ENCODE results near the gene SPIN2A.
"Not testable (repeated sequence)": the region's sequence is repeated elsewhere in the genome, so short reads cannot be mapped to it uniquely, and the experiment has no call there.

Gene SPIN2A

GRCh38 chrX:57137073-57137472 is at the start of gene SPIN2A:
SPIN2A (minus strand) TSS chrX:57137397; CDS start chrX:57136597, 800 bp downstream.
- DNase-seq: not testable (repeated sequence)

DNA sequence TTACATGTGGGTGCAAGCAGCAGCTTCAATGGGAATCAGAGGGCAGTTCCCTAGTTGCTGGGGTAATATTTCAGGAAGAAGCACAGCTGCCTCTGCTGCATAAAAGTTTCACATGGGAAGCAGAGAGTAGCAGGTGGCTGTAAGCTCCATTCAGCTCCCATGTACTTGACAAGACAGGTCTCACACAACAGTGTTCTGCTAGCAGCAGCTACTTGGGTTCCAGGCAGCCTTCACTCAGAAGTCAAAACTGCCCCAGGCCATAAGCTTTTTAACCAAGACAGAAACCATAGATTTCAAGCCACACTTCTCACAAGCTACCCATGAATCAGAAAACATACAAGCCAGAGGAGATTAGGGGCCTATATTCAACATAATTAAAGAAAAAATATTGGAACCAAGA is 41.4 kb upstream of the SPIN2A start:
- DNase-seq: no peak

DNA sequence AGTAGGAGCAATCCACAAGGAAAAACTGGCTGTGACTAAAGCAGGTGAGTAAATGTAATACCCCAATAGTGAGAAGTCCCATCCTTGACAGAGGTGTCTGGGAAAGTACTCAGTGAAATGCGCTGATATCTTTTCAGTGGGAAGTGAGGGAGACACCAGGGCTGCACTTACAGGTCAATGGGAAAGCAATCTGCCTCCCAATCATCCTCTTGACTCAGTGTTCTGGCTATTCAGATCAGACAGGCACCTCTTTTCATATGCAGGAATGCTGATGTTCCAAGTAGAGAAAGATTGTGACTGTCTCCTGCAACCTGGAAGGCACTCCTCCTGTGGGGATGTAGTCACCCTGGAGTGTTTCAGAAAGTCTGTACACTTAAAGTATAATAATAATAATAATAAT is 39.9 kb upstream of the SPIN2A start:
- no peak for DNase-seq

DNA sequence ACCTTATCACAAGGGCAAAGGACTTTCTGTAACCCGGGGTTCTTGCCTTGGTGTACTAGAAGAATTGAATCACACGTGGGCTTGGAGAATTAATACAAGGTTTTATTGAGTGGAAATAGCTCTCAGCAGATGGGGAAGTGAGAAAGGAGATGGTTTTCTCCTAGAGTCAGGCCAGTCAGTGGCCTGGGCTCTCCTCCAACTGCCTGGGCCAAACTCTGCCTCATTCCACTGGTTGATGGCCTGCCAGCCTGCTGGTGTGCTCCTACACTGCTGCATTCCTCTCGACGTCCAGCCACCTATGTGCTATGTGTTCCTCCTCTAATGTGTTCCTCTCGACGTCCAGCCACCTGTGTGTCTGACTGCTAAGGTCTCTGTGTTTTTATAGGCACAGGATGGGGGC is 35.3 kb upstream of the SPIN2A start:
- no peak for DNase-seq

GRCh38 chrX:57156397-57157049 is 19.3 kb upstream of the SPIN2A start:
- DNase-seq: no peak

DNA sequence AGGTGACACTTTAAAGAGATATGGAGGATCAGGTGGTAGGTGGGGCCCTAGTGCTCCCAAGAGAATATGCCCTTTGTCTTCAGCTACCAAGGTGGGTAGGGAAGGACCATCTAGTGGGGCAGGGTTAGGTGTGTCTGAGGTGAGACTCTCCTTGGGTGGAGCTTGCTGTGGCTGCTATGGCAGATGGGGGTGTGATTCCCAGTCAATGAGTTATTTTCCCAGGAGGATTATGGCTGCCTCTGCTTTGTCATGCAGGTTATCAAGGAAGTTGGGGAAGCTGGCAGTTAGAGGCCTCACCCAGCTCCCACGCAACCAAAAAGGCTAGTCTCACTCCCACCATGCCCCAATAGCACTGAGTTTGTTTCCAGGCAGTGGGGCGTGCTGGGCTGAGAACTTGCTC is 18.0 kb upstream of the SPIN2A start:
- DNase-seq: no peak

GRCh38 chrX:57152222-57152621 is 15.0 kb upstream of the SPIN2A start:
- not testable (repeated sequence) for DNase-seq

- no peak for DNase-seq
Measured at GRCh38 chrX:57138674-57139073, 1.5 kb upstream of the SPIN2A start.

GRCh38 chrX:57137501-57137900 is 304 bp upstream of the SPIN2A start:
- DNase-seq: no peak

DNA sequence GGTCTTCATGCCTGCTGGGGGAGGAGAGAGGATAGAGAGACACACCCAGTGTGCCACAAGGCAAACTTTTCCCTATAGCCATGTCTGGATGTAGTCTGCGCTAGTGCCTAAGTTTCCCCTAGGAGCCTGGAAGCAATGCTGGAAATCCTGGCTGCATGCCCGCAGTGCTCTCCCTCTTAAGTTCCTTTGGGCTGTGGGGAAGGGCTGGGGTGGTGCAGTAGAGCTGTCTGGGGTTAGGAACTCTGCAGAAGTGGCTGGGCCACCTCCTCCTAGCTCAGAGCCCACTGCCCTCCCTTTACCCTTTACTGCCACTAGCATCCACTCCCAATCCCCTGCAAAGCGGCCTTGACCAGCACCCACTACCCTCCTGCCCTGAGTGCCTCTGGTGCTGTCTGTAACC is 608 bp downstream of the SPIN2A start:
- not testable (repeated sequence) for DNase-seq

DNA sequence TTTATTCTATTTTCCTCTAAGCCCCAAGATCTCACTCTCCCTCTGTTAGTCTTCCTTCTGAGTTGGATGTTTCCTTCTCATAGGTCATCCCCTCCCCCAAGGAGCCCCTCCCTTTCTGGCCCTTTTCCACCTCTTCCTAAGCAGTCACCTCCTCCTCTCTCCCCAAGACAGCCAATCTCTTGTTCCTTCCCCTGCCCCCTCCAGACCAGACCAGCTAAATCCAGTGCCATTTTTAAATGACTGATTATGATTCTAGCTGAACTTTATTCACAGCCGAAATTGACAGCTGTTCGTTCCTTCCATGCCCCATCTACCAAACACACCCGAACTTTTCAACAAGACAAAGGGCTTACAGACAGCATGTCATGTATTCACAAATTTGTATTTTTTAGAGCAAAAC is 1.9 kb downstream of the SPIN2A start:
- no peak for DNase-seq

- DNase-seq: no peak
Measured at GRCh38 chrX:57134702-57135101, 2.5 kb downstream of the SPIN2A start.

- DNase-seq: no peak
Measured at GRCh38 chrX:57133706-57134105, 3.5 kb downstream of the SPIN2A start.

DNA sequence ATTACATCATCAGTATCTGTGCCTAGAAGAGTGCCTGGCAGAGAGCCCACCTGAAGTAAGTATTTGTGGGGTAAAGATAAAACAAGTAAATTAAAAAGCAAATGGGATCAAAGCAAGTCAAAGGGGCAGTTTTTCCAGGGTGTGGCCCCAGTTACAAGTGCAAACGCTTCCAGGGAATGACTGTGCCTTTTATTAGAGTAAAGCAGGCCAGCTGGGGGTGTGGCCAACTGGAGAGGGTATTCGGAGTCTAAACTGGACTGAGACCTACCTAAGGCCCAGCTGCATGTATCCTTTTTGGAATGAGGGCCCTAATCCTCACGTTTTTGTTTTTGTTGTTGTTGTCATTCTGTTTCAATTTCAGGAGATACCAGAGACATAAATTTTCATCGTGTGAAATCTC is 3.9 kb downstream of the SPIN2A start:
- DNase-seq: not testable (repeated sequence)

DNA sequence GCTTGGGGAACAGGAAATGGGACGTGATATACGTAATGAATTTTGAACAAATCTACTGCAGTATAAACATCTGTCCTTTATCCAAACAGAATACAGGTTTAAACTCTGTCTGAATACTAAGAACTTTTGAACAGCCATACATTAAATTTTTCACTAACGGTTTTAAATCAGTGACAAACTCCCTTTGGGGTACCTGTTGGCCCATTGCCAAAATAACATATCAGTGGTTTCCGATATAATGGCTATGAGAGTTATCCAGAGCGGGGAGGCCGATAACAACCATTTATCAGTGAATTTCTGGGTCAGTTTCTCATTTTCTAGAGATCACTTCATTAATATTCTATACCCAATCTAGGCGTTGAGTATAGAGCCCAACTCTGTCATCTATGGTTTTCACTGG is 5.2 kb downstream of the SPIN2A start:
- DNase-seq: no peak

- no peak for DNase-seq
Measured at GRCh38 chrX:57121816-57122215, 15.4 kb downstream of the SPIN2A start.

DNA sequence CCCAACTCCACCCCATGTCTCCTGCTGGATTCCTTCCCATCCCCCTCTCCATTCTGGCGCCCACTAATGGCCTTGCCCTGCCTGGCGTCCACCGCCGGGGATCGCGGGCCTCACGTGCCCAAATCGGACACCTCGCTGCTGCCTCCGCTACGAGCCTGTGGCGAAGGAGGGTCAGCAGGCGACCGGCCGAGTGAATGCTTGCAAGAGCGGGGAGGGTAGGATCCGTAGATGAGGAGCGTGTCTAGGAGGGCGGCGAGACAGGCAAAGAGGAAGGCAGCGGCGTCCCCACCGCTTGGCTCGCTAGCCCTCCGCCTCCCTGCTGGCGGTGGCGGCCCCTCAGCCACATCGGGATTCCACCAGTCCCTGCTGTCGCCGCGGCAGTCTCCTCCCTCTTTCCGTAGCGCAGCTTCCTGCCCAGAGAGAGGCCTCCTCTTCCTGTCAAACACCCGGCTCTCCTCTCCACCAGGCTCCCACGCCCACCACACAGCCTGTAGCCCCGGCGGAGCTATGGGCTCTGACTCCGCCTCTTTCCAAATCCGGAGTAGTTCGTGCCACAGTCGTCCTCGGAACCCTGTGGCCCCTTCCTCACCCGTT is 15.9 kb downstream of the SPIN2A start, which contains the start of gene SPIN2B:
SPIN2B (minus strand) TSS at position 387 of the 594 bp plus-strand sequence.
- DNase-seq: peak; percentile 86

DNA sequence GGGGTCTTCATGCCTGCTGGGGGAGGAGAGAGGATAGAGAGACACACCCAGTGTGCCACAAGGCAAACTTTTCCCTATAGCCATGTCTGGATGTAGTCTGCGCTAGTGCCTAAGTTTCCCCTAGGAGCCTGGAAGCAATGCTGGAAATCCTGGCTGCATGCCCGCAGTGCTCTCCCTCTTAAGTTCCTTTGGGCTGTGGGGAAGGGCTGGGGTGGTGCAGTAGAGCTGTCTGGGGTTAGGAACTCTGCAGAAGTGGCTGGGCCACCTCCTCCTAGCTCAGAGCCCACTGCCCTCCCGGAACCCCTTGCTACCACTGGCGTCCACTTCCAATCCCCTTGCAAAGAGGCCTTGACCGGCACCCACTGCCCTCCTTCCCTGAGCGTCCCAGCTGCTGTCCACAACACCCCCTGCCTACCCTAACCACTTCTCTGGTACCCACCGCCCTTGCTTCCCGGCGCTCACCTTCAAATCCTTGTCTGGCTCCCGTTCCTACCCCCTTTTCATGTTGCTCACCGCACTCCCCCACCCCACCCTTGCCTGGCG is 16.5 kb downstream of the SPIN2A start:
- not testable (repeated sequence) for DNase-seq

GRCh38 chrX:57119416-57119815 is 17.8 kb downstream of the SPIN2A start:
- DNase-seq: no peak

DNA sequence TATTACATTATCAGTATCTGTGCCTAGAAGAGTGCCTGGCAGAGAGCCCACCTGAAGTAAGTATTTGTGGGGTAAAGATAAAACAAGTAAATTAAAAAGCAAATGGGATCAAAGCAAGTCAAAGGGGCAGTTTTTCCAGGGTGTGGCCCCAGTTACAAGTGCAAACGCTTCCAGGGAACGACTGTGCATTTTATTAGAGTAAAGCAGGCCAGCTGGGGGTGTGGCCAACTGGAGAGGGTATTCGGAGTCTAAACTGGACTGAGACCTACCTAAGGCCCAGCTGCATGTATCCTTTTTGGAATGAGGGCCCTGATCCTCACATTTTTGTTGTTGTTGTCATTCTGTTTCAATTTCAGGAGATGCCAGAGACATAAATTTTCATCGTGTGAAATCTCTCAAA is 19.6 kb downstream of the SPIN2A start:
- not testable (repeated sequence) for DNase-seq

DNA sequence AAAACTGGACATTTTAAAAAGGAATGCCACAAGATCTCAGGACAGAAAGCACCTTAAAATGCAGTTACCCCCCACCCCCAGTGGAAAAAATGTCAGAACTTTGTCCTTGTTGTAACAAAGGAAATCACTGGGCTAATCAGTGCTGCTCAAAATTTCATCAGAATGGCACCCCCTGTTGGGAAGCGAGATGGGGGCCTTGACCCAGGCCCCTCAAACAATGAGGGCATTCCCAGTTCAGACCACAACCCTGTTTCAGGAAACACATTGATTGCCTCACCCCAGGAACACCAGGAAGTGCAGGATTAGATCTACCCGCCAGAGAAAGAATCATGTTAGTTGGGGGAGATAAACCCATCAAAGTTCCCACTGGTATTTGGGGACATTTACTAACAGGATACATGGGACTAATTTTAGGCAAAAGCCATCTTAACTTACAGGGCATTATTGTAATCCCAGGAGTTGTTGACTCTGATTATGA is 32.2 kb downstream of the SPIN2A start:
- DNase-seq: no peak

GRCh38 chrX:57104406-57104805 is 32.8 kb downstream of the SPIN2A start:
- DNase-seq: no peak

DNA sequence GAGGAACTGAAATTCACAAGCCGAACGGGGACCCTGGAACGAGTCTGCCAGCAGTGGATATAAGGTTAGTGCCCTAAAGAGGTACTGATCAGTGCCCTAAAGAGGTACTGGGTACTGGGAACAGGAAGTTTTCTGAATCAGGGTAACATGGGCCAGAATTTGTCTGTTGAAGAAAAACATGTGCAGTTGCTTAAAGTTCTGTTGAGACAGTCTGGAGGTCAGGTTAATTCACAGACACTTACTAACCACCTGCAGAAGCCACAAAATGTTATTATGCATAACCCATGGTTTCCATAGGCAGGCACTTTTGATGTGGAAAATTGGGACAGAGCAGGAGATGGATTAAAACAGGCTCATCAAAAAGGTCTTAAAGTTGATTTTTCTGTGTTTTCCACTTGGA is 33.7 kb downstream of the SPIN2A start:
- DNase-seq: no peak

DNA sequence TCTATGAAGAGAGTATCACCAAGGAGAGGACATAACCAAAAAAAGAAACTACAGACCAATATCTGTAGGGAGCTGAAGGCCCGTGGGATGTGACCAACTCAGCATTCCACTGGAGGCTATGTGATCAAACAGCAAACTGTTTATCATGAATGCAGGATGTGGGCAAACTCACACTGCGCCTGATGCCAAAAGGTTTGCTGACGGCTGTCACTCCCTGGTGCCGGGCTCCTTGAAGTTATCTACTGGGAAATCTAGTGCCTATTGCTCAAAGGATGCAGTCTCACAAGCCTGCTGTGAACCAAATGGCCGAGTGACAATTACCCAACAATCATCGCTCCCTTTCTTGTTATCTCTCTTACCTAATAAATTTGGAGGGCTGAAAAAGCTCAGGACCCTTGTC is 34.3 kb downstream of the SPIN2A start:
- not testable (repeated sequence) for DNase-seq
